Measurements from ENCODE around the gene CFAP74. TPM values are rescaled to one million over a fixed set of nuclear protein-coding genes. Genes with fewer than 3 reads are reported as not detected.

Gene CFAP74
- total RNA-seq, 1 experiment from 2014 or later, result not detected

- intact Hi-C loops (cut with micrococcal nuclease; ENCODE audit: unreplicated experiment), result no loop called here
- no peak for DNase-seq (ENCODE audit: low spot score)
These were observed 28.8 kb downstream of the CFAP74 start for GRCh38 chr1:1974834-1975233.

GRCh38 chr1:1973716-1974642, 29.6 kb downstream of the CFAP74 start:
- no peak for DNase-seq (ENCODE audit: low spot score)
- no peak overlapping the region for H3K4me3 ChIP-seq (ENCODE audit: low read depth, low read length, poor library complexity, severe bottlenecking)
- TF ChIP-seq CTCF (conservative IDR thresholded peaks at IDR 0.05; ENCODE audit: low read depth, low read length), result no peak
- no peak for TF ChIP-seq EZH2 (IDR thresholded peaks at IDR 0.05; ENCODE audit: borderline replicate concordance, low read depth, low read length, poor library complexity, severe bottlenecking)
- no TSS peak for BruUV-seq (replicated peaks)
- CTCF ChIA-PET, result no interaction called here
- peaks cover 3% of the 10 kb centered on the region for H3K27me3 ChIP-seq (replicated peaks; ENCODE audit: insufficient read depth, low read depth, low read length, poor library complexity)
- no peaks in the 10 kb centered on the region for H3K9me3 ChIP-seq (ENCODE audit: low read depth, low read length, poor library complexity, severe bottlenecking)
- no peaks in the 10 kb centered on the region for H3K4me1 ChIP-seq (ENCODE audit: insufficient read depth, low read length, poor library complexity, severe bottlenecking)
- H3K27ac ChIP-seq (ENCODE audit: low read depth, low read length, poor library complexity, severe bottlenecking), result no peak overlapping the region
- no peaks in the 10 kb centered on the region for H3K36me3 ChIP-seq (ENCODE audit: insufficient read depth, low read length, poor library complexity, severe bottlenecking)
- POLR2A ChIA-PET (ENCODE audit: low non-redundant PET), result interaction anchor here (0.5 kb wide), 1 partner anchor 22 kb away, joined by 3 read pairs; no protein-coding TSS in a partner anchor
- intact Hi-C loops (cut with micrococcal nuclease; ENCODE audit: unreplicated experiment), result no loop called here

More at GRCh38 chr1:1974834-1975233, 28.8 kb downstream of the CFAP74 start:
- TF ChIP-seq EZH2 (IDR thresholded peaks at IDR 0.05; ENCODE audit: borderline replicate concordance, low read depth, low read length, poor library complexity, severe bottlenecking) (no peak), CTCF (conservative IDR thresholded peaks at IDR 0.05; ENCODE audit: low read depth, low read length) (no peak)
- no peaks in the 10 kb centered on the region for H3K4me1 ChIP-seq (ENCODE audit: insufficient read depth, low read length, poor library complexity, severe bottlenecking)
- ChIA-PET POLR2A (ENCODE audit: low non-redundant PET) (no interaction called here), CTCF (no interaction called here)
- no peaks in the 10 kb centered on the region for H3K36me3 ChIP-seq (ENCODE audit: insufficient read depth, low read length, poor library complexity, severe bottlenecking)
- H3K9me3 ChIP-seq (ENCODE audit: low read depth, low read length, poor library complexity, severe bottlenecking), result no peaks in the 10 kb centered on the region
- H3K4me3 ChIP-seq (ENCODE audit: low read depth, low read length, poor library complexity, severe bottlenecking), result no peak overlapping the region
- H3K27ac ChIP-seq (ENCODE audit: low read depth, low read length, poor library complexity, severe bottlenecking), result no peak overlapping the region
- peaks cover 3% of the 10 kb centered on the region for H3K27me3 ChIP-seq (replicated peaks; ENCODE audit: insufficient read depth, low read depth, low read length, poor library complexity)
- no TSS peak for BruUV-seq (replicated peaks)

GRCh38 chr1:1972976-1973715, 30.4 kb downstream of the CFAP74 start:
- Histone ChIP-seq H3K27ac (ENCODE audit: low read depth, low read length, poor library complexity, severe bottlenecking) (no peak overlapping the region), H3K9me3 (ENCODE audit: low read depth, low read length, poor library complexity, severe bottlenecking) (no peaks in the 10 kb centered on the region), H3K27me3 (replicated peaks; ENCODE audit: insufficient read depth, low read depth, low read length, poor library complexity) (peaks cover 3% of the 10 kb centered on the region), H3K4me3 (ENCODE audit: low read depth, low read length, poor library complexity, severe bottlenecking) (no peak overlapping the region), H3K36me3 (ENCODE audit: insufficient read depth, low read length, poor library complexity, severe bottlenecking) (no peaks in the 10 kb centered on the region), H3K4me1 (ENCODE audit: insufficient read depth, low read length, poor library complexity, severe bottlenecking) (no peaks in the 10 kb centered on the region)
- BruUV-seq (replicated peaks), result no TSS peak
- POLR2A ChIA-PET (ENCODE audit: low non-redundant PET), result no interaction called here
- CTCF ChIA-PET, result no interaction called here
- DNase-seq (ENCODE audit: low spot score), result no peak
- TF ChIP-seq EZH2 (IDR thresholded peaks at IDR 0.05; ENCODE audit: borderline replicate concordance, low read depth, low read length, poor library complexity, severe bottlenecking), result no peak
- no peak for TF ChIP-seq CTCF (conservative IDR thresholded peaks at IDR 0.05; ENCODE audit: low read depth, low read length)
- intact Hi-C loops (cut with micrococcal nuclease; ENCODE audit: unreplicated experiment), result no loop called here
